H9 (cell line): ENCODE data around the gene RALY. TPM values are rescaled to one million over a fixed set of nuclear protein-coding genes. Genes with fewer than 3 reads are reported as not detected.

Experiments
- DNase-seq: peaks from one replicate; pipeline ENCODE4 v3.0.0-alpha.2; 2017
- H2AFZ ChIP-seq: one replicate; pipeline ENCODE4 v1.6.1; 2013; ENCODE audit warnings: mild to moderate bottlenecking, low read length, control low read depth, moderate library complexity
- H2AK5ac ChIP-seq: 2 replicates; pipeline ENCODE4 v1.6.1; 2013; ENCODE audit warnings: low read length, control low read depth, mixed read lengths; ENCODE audit not compliant: insufficient read length
- H2BK120ac ChIP-seq: one replicate; pipeline ENCODE4 v1.6.1; 2013; ENCODE audit warnings: low read depth, mild to moderate bottlenecking, low read length, control low read depth, inconsistent platforms; ENCODE audit not compliant: poor library complexity, severe bottlenecking
- H2BK12ac ChIP-seq: 2 replicates; pipeline ENCODE4 v1.6.1; 2013; ENCODE audit warnings: low read length, control low read depth, mixed read lengths, low read depth; ENCODE audit not compliant: insufficient read length
- H2BK15ac ChIP-seq: 2 replicates; pipeline ENCODE4 v1.6.1; 2013; ENCODE audit warnings: low read depth, low read length, control low read depth
- H2BK20ac ChIP-seq: one replicate; pipeline ENCODE4 v1.6.1; 2013; ENCODE audit warnings: low read depth, mild to moderate bottlenecking, low read length, control low read depth, inconsistent platforms; ENCODE audit not compliant: poor library complexity, severe bottlenecking
- H2BK5ac ChIP-seq: 2 replicates; pipeline ENCODE4 v1.6.1; 2013; ENCODE audit warnings: low read length, control low read depth, mixed read lengths; ENCODE audit not compliant: insufficient read length
- H3K14ac ChIP-seq: 2 replicates; pipeline ENCODE4 v1.6.1; 2013; ENCODE audit warnings: low read length, control low read depth; ENCODE audit not compliant: insufficient read depth
- H3K18ac ChIP-seq: 2 replicates; pipeline ENCODE4 v1.6.1; 2013; ENCODE audit warnings: low read depth, mild to moderate bottlenecking, mixed read lengths, low read length, control low read depth; ENCODE audit not compliant: insufficient read length
- H3K23ac ChIP-seq: 2 replicates; pipeline ENCODE4 v1.6.1; 2013; ENCODE audit warnings: low read length, control low read depth, mixed read lengths, low read depth; ENCODE audit not compliant: insufficient read length
- H3K23me2 ChIP-seq: 2 replicates; pipeline ENCODE4 v1.6.1; 2013; ENCODE audit warnings: low read depth, mild to moderate bottlenecking, mixed read lengths, low read length, control low read depth; ENCODE audit not compliant: insufficient read length, poor library complexity, severe bottlenecking
- H3K27ac ChIP-seq: 2 replicates; pipeline ENCODE4 v1.5.1; 2013; ENCODE audit warnings: low read length, control low read depth, mixed read lengths, low read depth; ENCODE audit not compliant: insufficient read length
- H3K27me3 ChIP-seq: 2 replicates; pipeline ENCODE4 v1.6.1; 2013; ENCODE audit warnings: low read length, control low read depth, inconsistent platforms; ENCODE audit not compliant: insufficient read depth
- H3K4ac ChIP-seq: 2 replicates; pipeline ENCODE4 v1.6.1; 2013; ENCODE audit warnings: low read depth, mild to moderate bottlenecking, control low read depth, inconsistent platforms, low read length, moderate library complexity
- H3K4me1 ChIP-seq: 2 replicates; pipeline ENCODE4 v1.6.1; 2013; ENCODE audit warnings: low read length, control low read depth, inconsistent platforms; ENCODE audit not compliant: insufficient read depth
- H3K4me2 ChIP-seq: 2 replicates; pipeline ENCODE4 v1.6.1; 2013; ENCODE audit warnings: low read length, control low read depth, mixed read lengths; ENCODE audit not compliant: insufficient read length, insufficient read depth
- H3K56ac ChIP-seq: 2 replicates; pipeline ENCODE4 v1.6.1; 2013; ENCODE audit warnings: low read depth, mild to moderate bottlenecking, mixed read lengths, low read length, control low read depth; ENCODE audit not compliant: insufficient read length
- H3K79me1 ChIP-seq: 2 replicates; pipeline ENCODE4 v1.6.1; 2013; ENCODE audit warnings: low read depth, mild to moderate bottlenecking, moderate library complexity, low read length, control low read depth, inconsistent platforms; ENCODE audit not compliant: insufficient read depth, poor library complexity, severe bottlenecking
- H3K79me2 ChIP-seq: 2 replicates; pipeline ENCODE4 v1.6.1; 2013; ENCODE audit warnings: low read length, control low read depth, inconsistent platforms; ENCODE audit not compliant: insufficient read depth
- H3K9ac ChIP-seq: 2 replicates; pipeline ENCODE4 v1.6.1; 2013; ENCODE audit warnings: low read length, control low read depth, mixed read lengths; ENCODE audit not compliant: insufficient read length; ENCODE audit errors: extremely low read depth
- H3K9me3 ChIP-seq: one replicate; pipeline ENCODE4 v1.6.1; 2013; ENCODE audit warnings: low read depth, low read length, inconsistent platforms; ENCODE audit not compliant: control insufficient read depth
- H3T11ph ChIP-seq: one replicate; pipeline ENCODE4 v1.6.1; 2013; ENCODE audit warnings: mild to moderate bottlenecking, low read length, control low read depth, inconsistent platforms
- H4K20me1 ChIP-seq: one replicate; pipeline ENCODE4 v1.6.1; 2013; ENCODE audit not compliant: control insufficient read depth, insufficient read length, insufficient read depth
- H4K5ac ChIP-seq: 2 replicates; pipeline ENCODE4 v1.6.1; 2013; ENCODE audit warnings: low read depth, mild to moderate bottlenecking, mixed read lengths, low read length, control low read depth; ENCODE audit not compliant: insufficient read length
- H4K8ac ChIP-seq: replicated peaks from 2 replicates; pipeline ENCODE4 v1.6.1; 2013; ENCODE audit warnings: low read length, control low read depth, mixed read lengths, low read depth; ENCODE audit not compliant: insufficient read length
- H4K91ac ChIP-seq: 2 replicates; pipeline ENCODE4 v1.6.1; 2013; ENCODE audit warnings: low read depth, mild to moderate bottlenecking, moderate library complexity, mixed read lengths, low read length, control low read depth; ENCODE audit not compliant: insufficient read length
- H3K27ac Mint-ChIP-seq, 3 experiments: 2 replicates in 2 of 3; 3 replicates in 1 of 3; pipeline ENCODE4 v1.8.0; 2020 to 2021; ENCODE audit warnings: mixed read lengths in 3 of 3, mild to moderate bottlenecking in 1 of 3, moderate library complexity in 1 of 3
- H3K27me3 Mint-ChIP-seq: 2 replicates; pipeline ENCODE4 v1.8.0; 2021; ENCODE audit warnings: low read depth, mild to moderate bottlenecking, moderate library complexity, mixed read lengths
- H3K36me3 Mint-ChIP-seq, 3 experiments: 2 replicates in 2 of 3; 3 replicates in 1 of 3; pipeline ENCODE4 v1.8.0; 2020 to 2021; ENCODE audit warnings: low read depth in 3 of 3, mixed read lengths in 3 of 3; ENCODE audit not compliant: insufficient read depth in 1 of 3
- H3K4me1 Mint-ChIP-seq, 2 experiments: 2 replicates each; pipeline ENCODE4 v1.8.0; 2020; ENCODE audit warnings: mixed read lengths in 2 of 2
- H3K4me3 Mint-ChIP-seq, 2 experiments: 2 replicates in 1 of 2; 3 replicates in 1 of 2; pipeline ENCODE4 v1.8.0; 2020 to 2021; ENCODE audit warnings: mild to moderate bottlenecking in 2 of 2, mixed read lengths in 2 of 2, moderate library complexity in 1 of 2
- H3K9me3 Mint-ChIP-seq, 2 experiments: 2 replicates in 1 of 2; 3 replicates in 1 of 2; pipeline ENCODE4 v1.8.0; 2020; ENCODE audit warnings: mild to moderate bottlenecking in 2 of 2, mixed read lengths in 2 of 2, moderate library complexity in 1 of 2
- WGBS: extraction: QIAGEN DNeasy Blood & Tissue Kit; methylation state at CpG from one replicate; pipeline ENCODE4 v1.1.7; 2013; ENCODE audit warnings: missing lambda C conversion rate, low lambda C conversion rate, mixed read lengths; ENCODE audit not compliant: insufficient read length; ENCODE audit errors: extremely low coverage; 5-methylcytosine and 5-hydroxymethylcytosine counted together
- total RNA-seq: library from RNA; stranded (reverse); gene quantifications from 2 replicates; pipeline ENCODE4 v1.2.1, GENCODE V29; 2021
- TF ChIP-seq, protein P1 (sequence below): fragments of 200-600 bp; sonication (generic); conservative IDR thresholded peaks from 3 replicates; pipeline ENCODE4 v1.8.0; 2021; ENCODE audit warnings: antibody characterized with exemption, mild to moderate bottlenecking

RALY gene
- total RNA-seq, 1 experiment from 2014 or later: 199 TPM

GRCh38 chr20:34072778-34073177 lies 79.1 kb downstream of the RALY start:
- H3K23me2 ChIP-seq: no peaks in the 10 kb centered on the region
- H3K9me3 ChIP-seq: no peaks in the 10 kb centered on the region
- no peak overlapping the region for H2AK5ac ChIP-seq
- no peak overlapping the region for H3K27ac ChIP-seq
- Mint-ChIP-seq H3K9me3 (no peaks in the 10 kb centered on the region), H3K27ac (no peak overlapping the region; a peak in 1 of 7 replicates), H3K36me3 (peaks cover 10 to 43% (median 35%) of the 10 kb centered on the region in 3 experiments; a peak in 6 of 7 replicates), H3K4me3 (no peak overlapping the region), H3K27me3 (no peaks in the 10 kb centered on the region), H3K4me1 (peaks cover 21 to 35% of the 10 kb centered on the region in 2 experiments)
- DNase-seq: no peak
- H3K56ac ChIP-seq: no peak overlapping the region
- H3K79me2 ChIP-seq: no peaks in the 10 kb centered on the region; the same call in 1 of the 2 replicates
- H2AFZ ChIP-seq: no peak overlapping the region
- H3K9ac ChIP-seq: no peak overlapping the region
- no CpG with 5 or more reads among the region's 1 CpG for WGBS
- no peak overlapping the region for H4K91ac ChIP-seq
- H2BK15ac ChIP-seq: no peak overlapping the region
- no peaks in the 10 kb centered on the region for H3K4me1 ChIP-seq
- no peak overlapping the region for H2BK12ac ChIP-seq
- no peak overlapping the region for H3T11ph ChIP-seq
- H4K5ac ChIP-seq: no peak overlapping the region
- H3K14ac ChIP-seq: no peak overlapping the region
- no peak overlapping the region for H3K4ac ChIP-seq
- H2BK5ac ChIP-seq: no peak overlapping the region
- H3K79me1 ChIP-seq: no peaks in the 10 kb centered on the region
- H3K4me2 ChIP-seq: no peak overlapping the region
- H3K27me3 ChIP-seq: no peaks in the 10 kb centered on the region
- no peak overlapping the region for H2BK120ac ChIP-seq
- no peak overlapping the region for H2BK20ac ChIP-seq
- H3K23ac ChIP-seq: no peak overlapping the region
- H4K8ac ChIP-seq: no peak overlapping the region
- TF ChIP-seq, protein P1, sequence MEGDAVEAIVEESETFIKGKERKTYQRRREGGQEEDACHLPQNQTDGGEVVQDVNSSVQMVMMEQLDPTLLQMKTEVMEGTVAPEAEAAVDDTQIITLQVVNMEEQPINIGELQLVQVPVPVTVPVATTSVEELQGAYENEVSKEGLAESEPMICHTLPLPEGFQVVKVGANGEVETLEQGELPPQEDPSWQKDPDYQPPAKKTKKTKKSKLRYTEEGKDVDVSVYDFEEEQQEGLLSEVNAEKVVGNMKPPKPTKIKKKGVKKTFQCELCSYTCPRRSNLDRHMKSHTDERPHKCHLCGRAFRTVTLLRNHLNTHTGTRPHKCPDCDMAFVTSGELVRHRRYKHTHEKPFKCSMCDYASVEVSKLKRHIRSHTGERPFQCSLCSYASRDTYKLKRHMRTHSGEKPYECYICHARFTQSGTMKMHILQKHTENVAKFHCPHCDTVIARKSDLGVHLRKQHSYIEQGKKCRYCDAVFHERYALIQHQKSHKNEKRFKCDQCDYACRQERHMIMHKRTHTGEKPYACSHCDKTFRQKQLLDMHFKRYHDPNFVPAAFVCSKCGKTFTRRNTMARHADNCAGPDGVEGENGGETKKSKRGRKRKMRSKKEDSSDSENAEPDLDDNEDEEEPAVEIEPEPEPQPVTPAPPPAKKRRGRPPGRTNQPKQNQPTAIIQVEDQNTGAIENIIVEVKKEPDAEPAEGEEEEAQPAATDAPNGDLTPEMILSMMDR: no peak
- no peak overlapping the region for H3K18ac ChIP-seq
- no peaks in the 10 kb centered on the region for H4K20me1 ChIP-seq
